Vagina (tissue), 2 donors: ENCODE data around the gene FIGN. TPM values are rescaled to one million over a fixed set of nuclear protein-coding genes. Genes with fewer than 3 reads are reported as not detected.

Experiments used
- DNase-seq, 2 donors: peaks; one replicate each; pipeline ENCODE4 v3.0.0-alpha.2; 2017; ENCODE audit errors: extremely low spot score in 2 of 2
- H3K27ac ChIP-seq: fragments of 200-600 bp; sonication (generic); one replicate; pipeline ENCODE4 v1.5.1; 2019
- H3K27me3 ChIP-seq: fragments of 200-600 bp; sonication (generic); one replicate; pipeline ENCODE4 v1.5.1; 2019
- H3K36me3 ChIP-seq, 2 donors: fragments of 200-600 bp; sonication (generic); one replicate each; pipeline ENCODE4 v1.5.1; 2017 to 2019
- H3K4me1 ChIP-seq: fragments of 200-600 bp; sonication (generic); one replicate; pipeline ENCODE4 v1.5.1; 2019
- H3K4me3 ChIP-seq, 2 donors: fragments of 200-600 bp; sonication (generic); 1 replicate in 1 of 2; 2 replicates in 1 of 2; pipeline ENCODE4 v1.5.1; 2016 to 2019
- H3K9me3 ChIP-seq: fragments of 200-600 bp; sonication (generic); one replicate; pipeline ENCODE4 v1.5.1; 2019
- CTCF ChIP-seq, 3 experiments: fragments of 450-650 bp in 2 of 3; fragments of 200-600 bp in 1 of 3; sonication (generic) in 1 of 3; IDR thresholded peaks; one replicate each; pipeline ENCODE4 v1.5.1; 2017 to 2019; ENCODE audit warnings: antibody characterized with exemption in 3 of 3, mild to moderate bottlenecking in 2 of 3, moderate library complexity in 2 of 3
- POLR2A ChIP-seq, 2 donors: fragments of 450-650 bp; IDR thresholded peaks; one replicate each; pipeline ENCODE4 v1.6.1; 2017; ENCODE audit warnings: antibody characterized with exemption in 2 of 2, mild to moderate bottlenecking in 2 of 2, moderate library complexity in 2 of 2
- POLR2AphosphoS5 ChIP-seq, 2 donors: sonication (generic); formaldehyde crosslinking; IDR thresholded peaks; one replicate each; pipeline ENCODE4 v1.9.0; 2017; ENCODE audit warnings: antibody characterized with exemption in 2 of 2, mild to moderate bottlenecking in 2 of 2, low read depth in 1 of 2; ENCODE audit not compliant: insufficient read depth in 1 of 2
- intact Hi-C: fragments of 100-400 bp; cut with DNase I; formaldehyde crosslinking; loops from one replicate; pipeline ENCODE4 v1.15.1; 2023
- total RNA-seq: library from RNA; depleted of rRNA; stranded (reverse); fragments of >200 nt; gene quantifications from one replicate; pipeline ENCODE4 v1.2.3, GENCODE V29; 2016

FIGN gene
- total RNA-seq, 1 donor from 2014 or later, result 3.2 TPM

GRCh38 chr2:163693484-163693883, 42.3 kb downstream of the FIGN start:
- H3K36me3 ChIP-seq, result no peaks in the 10 kb centered on the region
- DNase-seq, result no peak
- no peak overlapping the region for H3K4me3 ChIP-seq
- H3K9me3 ChIP-seq, result no peaks in the 10 kb centered on the region
- no peak overlapping the region for H3K27ac ChIP-seq
- no peaks in the 10 kb centered on the region for H3K27me3 ChIP-seq
- H3K4me1 ChIP-seq, result peaks cover 6% of the 10 kb centered on the region
- intact Hi-C loops, result no loop called here
- TF ChIP-seq CTCF (IDR thresholded peaks at IDR 0.05), result no peak
- no peak for TF ChIP-seq POLR2A (IDR thresholded peaks at IDR 0.05)
- no peak for TF ChIP-seq POLR2AphosphoS5 (IDR thresholded peaks at IDR 0.05; ENCODE audit: insufficient read depth in 1 of 2, low read depth in 1 of 2)

GRCh38 chr2:163692611-163693482, 43.0 kb downstream of the FIGN start:
- no peak for TF ChIP-seq POLR2A (IDR thresholded peaks at IDR 0.05)
- no peak for TF ChIP-seq POLR2AphosphoS5 (IDR thresholded peaks at IDR 0.05; ENCODE audit: insufficient read depth in 1 of 2, low read depth in 1 of 2)
- no peak for TF ChIP-seq CTCF (IDR thresholded peaks at IDR 0.05)
- Histone ChIP-seq H3K36me3 (no peaks in the 10 kb centered on the region), H3K27ac (peak overlapping the region; percentile 14), H3K27me3 (no peaks in the 10 kb centered on the region), H3K9me3 (no peaks in the 10 kb centered on the region), H3K4me3 (no peak overlapping the region), H3K4me1 (peaks cover 6% of the 10 kb centered on the region)
- intact Hi-C loops, result no loop called here
- DNase-seq, result no peak

- no peaks in the 10 kb centered on the region for H3K27me3 ChIP-seq
- H3K4me3 ChIP-seq, result no peak overlapping the region
- intact Hi-C loops, result no loop called here
- peaks cover 6% of the 10 kb centered on the region for H3K4me1 ChIP-seq
- TF ChIP-seq POLR2A (IDR thresholded peaks at IDR 0.05) (no peak), CTCF (IDR thresholded peaks at IDR 0.05) (no peak), POLR2AphosphoS5 (IDR thresholded peaks at IDR 0.05; ENCODE audit: insufficient read depth in 1 of 2, low read depth in 1 of 2) (no peak)
- H3K27ac ChIP-seq, result peak overlapping the region; percentile 44
- DNase-seq, result no peak
- H3K9me3 ChIP-seq, result no peaks in the 10 kb centered on the region
- no peaks in the 10 kb centered on the region for H3K36me3 ChIP-seq
Measured at GRCh38 chr2:163692081-163692480, 43.7 kb downstream of the FIGN start.

- intact Hi-C loops, result no loop called here
- Histone ChIP-seq H3K9me3 (no peaks in the 10 kb centered on the region), H3K27me3 (no peaks in the 10 kb centered on the region), H3K4me1 (peaks cover 6% of the 10 kb centered on the region), H3K4me3 (no peak overlapping the region), H3K27ac (peak overlapping the region; percentile 44), H3K36me3 (no peaks in the 10 kb centered on the region)
- DNase-seq, result no peak
- TF ChIP-seq POLR2A (IDR thresholded peaks at IDR 0.05) (no peak), CTCF (IDR thresholded peaks at IDR 0.05) (no peak), POLR2AphosphoS5 (IDR thresholded peaks at IDR 0.05; ENCODE audit: insufficient read depth in 1 of 2, low read depth in 1 of 2) (peak in 1 of 2 donors; percentile 14)
Measured at GRCh38 chr2:163690896-163691295, 44.9 kb downstream of the FIGN start.

GRCh38 chr2:163687217-163687616, 48.6 kb downstream of the FIGN start:
- H3K4me3 ChIP-seq, result no peak overlapping the region
- H3K27ac ChIP-seq, result no peak overlapping the region
- H3K4me1 ChIP-seq, result peaks cover 18% of the 10 kb centered on the region
- TF ChIP-seq POLR2AphosphoS5 (IDR thresholded peaks at IDR 0.05; ENCODE audit: insufficient read depth in 1 of 2, low read depth in 1 of 2) (no peak), POLR2A (IDR thresholded peaks at IDR 0.05) (no peak), CTCF (IDR thresholded peaks at IDR 0.05) (no peak)
- no peak for DNase-seq
- no peaks in the 10 kb centered on the region for H3K36me3 ChIP-seq
- intact Hi-C loops, result no loop called here
- no peaks in the 10 kb centered on the region for H3K27me3 ChIP-seq
- H3K9me3 ChIP-seq, result no peaks in the 10 kb centered on the region
